HEK293T (cell line): ENCODE results near the gene CLASP1.

ENCODE experiments used
- ARNT ChIP-seq: fragments of 450-650 bp; IDR thresholded peaks from 2 replicates; pipeline ENCODE4 v1.6.1; 2017; ENCODE audit warnings: mild to moderate bottlenecking
- BHLHE40 ChIP-seq: fragments of 450-650 bp; IDR thresholded peaks from 2 replicates; pipeline ENCODE4 v1.6.1; 2016; ENCODE audit warnings: mild to moderate bottlenecking, moderate library complexity, borderline replicate concordance
- ELF4 ChIP-seq: fragments of 450-650 bp; IDR thresholded peaks from 2 replicates; pipeline ENCODE4 v1.6.1; 2017; ENCODE audit warnings: antibody characterized with exemption
- FOXM1 ChIP-seq: fragments of 450-650 bp; IDR thresholded peaks from 2 replicates; pipeline ENCODE4 v1.6.1; 2017; ENCODE audit warnings: mild to moderate bottlenecking, borderline replicate concordance
- HDGF ChIP-seq: fragments of 450-650 bp; IDR thresholded peaks from 2 replicates; pipeline ENCODE4 v1.6.1; 2017; ENCODE audit warnings: antibody characterized with exemption, borderline replicate concordance
- SP1 ChIP-seq: fragments of 450-650 bp; IDR thresholded peaks from 2 replicates; pipeline ENCODE4 v1.6.1; 2017
- SUZ12 ChIP-seq: fragments of 450-650 bp; IDR thresholded peaks from 2 replicates; pipeline ENCODE4 v1.6.1; 2016; ENCODE audit warnings: mild to moderate bottlenecking
- TARDBP ChIP-seq: fragments of 450-650 bp; IDR thresholded peaks from 2 replicates; pipeline ENCODE4 v1.6.1; 2016

DNA sequence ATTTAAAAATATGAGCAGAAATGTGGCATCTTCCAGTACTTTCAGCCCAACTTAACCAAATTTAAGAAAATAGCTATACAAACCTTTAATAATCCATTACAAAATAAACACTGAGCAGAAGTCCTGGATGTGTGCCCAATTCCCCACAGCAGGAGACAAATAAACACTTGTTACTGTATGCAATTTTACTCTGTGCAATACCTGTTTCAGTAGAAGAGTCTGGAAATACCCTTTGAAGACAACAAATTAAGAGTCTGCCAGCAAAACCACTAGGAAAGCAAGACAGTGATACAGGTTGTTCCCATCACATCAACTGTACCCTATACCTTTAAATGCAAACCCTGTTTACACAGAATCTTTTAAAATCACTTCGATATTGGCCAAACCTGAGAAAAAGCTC lies 160.0 kb downstream of the CLASP1 start:
- TF ChIP-seq HDGF (no peak), ARNT (no peak), ELF4 (no peak), FOXM1 (no peak), TARDBP (no peak), SUZ12 (no peak), BHLHE40 (no peak), SP1 (no peak)
